ENCODE data around the gene COL1A2. TPM values are rescaled to one million over a fixed set of nuclear protein-coding genes. Genes with fewer than 3 reads are reported as not detected.

The COL1A2 gene
- total and polyA plus RNA-seq, 2 of the 13 experiments (the other 11 are each of a cell fraction or from before 2014, with no cell fraction given) = not detected

DNA sequence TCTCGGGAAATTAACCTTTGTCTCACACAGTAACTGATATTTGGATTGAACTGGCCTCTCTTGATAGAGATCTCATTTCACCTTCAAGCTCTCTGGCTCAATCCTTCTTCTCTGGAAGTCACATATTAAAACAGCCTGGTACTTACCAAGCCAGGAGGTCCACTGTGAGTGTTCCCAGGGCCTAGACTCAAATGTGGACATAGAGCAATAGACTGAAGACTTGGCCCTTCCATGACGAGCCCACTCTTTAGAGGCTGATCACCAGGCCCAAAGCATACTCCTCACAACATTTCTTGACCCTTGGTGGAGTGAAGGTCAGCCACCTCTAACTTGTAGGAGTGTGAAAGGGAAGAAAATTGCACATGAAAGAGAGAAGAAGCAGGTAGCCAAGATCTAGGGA is 38.5 kb downstream of the COL1A2 start (continued):
- TF ChIP-seq, protein P1, sequence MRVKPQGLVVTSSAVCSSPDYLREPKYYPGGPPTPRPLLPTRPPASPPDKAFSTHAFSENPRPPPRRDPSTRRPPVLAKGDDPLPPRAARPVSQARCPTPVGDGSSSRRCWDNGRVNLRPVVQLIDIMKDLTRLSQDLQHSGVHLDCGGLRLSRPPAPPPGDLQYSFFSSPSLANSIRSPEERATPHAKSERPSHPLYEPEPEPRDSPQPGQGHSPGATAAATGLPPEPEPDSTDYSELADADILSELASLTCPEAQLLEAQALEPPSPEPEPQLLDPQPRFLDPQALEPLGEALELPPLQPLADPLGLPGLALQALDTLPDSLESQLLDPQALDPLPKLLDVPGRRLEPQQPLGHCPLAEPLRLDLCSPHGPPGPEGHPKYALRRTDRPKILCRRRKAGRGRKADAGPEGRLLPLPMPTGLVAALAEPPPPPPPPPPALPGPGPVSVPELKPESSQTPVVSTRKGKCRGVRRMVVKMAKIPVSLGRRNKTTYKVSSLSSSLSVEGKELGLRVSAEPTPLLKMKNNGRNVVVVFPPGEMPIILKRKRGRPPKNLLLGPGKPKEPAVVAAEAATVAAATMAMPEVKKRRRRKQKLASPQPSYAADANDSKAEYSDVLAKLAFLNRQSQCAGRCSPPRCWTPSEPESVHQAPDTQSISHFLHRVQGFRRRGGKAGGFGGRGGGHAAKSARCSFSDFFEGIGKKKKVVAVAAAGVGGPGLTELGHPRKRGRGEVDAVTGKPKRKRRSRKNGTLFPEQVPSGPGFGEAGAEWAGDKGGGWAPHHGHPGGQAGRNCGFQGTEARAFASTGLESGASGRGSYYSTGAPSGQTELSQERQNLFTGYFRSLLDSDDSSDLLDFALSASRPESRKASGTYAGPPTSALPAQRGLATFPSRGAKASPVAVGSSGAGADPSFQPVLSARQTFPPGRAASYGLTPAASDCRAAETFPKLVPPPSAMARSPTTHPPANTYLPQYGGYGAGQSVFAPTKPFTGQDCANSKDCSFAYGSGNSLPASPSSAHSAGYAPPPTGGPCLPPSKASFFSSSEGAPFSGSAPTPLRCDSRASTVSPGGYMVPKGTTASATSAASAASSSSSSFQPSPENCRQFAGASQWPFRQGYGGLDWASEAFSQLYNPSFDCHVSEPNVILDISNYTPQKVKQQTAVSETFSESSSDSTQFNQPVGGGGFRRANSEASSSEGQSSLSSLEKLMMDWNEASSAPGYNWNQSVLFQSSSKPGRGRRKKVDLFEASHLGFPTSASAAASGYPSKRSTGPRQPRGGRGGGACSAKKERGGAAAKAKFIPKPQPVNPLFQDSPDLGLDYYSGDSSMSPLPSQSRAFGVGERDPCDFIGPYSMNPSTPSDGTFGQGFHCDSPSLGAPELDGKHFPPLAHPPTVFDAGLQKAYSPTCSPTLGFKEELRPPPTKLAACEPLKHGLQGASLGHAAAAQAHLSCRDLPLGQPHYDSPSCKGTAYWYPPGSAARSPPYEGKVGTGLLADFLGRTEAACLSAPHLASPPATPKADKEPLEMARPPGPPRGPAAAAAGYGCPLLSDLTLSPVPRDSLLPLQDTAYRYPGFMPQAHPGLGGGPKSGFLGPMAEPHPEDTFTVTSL (CRISPR knock-in tag; IDR thresholded peaks at IDR 0.05; ENCODE audit: borderline replicate concordance) = no peak
- no peak for TF ChIP-seq HNF4A (CRISPR knock-in tag; IDR thresholded peaks at IDR 0.05)
- TF ChIP-seq, protein P2, sequence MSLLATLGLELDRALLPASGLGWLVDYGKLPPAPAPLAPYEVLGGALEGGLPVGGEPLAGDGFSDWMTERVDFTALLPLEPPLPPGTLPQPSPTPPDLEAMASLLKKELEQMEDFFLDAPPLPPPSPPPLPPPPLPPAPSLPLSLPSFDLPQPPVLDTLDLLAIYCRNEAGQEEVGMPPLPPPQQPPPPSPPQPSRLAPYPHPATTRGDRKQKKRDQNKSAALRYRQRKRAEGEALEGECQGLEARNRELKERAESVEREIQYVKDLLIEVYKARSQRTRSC (CRISPR knock-in tag; IDR thresholded peaks at IDR 0.05; ENCODE audit: low read depth) = no peak

DNA sequence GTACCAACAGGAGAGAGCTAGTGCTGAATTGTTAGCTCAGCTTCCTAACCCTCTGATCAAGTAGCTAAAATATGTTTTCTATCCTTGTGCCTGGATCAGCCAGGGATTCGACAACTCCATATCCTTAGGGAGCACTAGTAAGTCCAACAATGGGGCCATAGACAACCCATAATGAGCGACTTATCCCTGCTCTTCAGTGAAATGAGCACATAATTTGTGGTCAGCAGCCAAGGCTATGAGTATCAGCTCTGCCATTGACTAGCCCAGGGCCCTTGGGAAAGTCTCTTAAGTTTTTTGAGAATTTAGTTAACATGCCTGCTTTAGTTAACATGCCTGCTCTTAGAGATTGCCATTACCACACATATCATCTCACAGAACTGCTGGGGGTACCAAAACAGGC is 39.3 kb downstream of the COL1A2 start:
- 48% methylated on average over 2 of the region's 2 CpGs for WGBS (ENCODE audit: low lambda C conversion rate)
- Histone ChIP-seq H3K9ac (ENCODE audit: insufficient read depth, low read depth, low read length) (no peak overlapping the region), H4K20me1 (ENCODE audit: insufficient read depth, low read length) (no peaks in the 10 kb centered on the region), H3K27ac (ENCODE audit: extremely low read length, insufficient read depth, low read length) (no peak overlapping the region), H3K79me2 (ENCODE audit: insufficient read depth, low read length) (no peaks in the 10 kb centered on the region), H3K4me2 (ENCODE audit: low read depth, low read length) (no peak overlapping the region), H3K4me1 (ENCODE audit: insufficient read depth, low read length) (peaks cover 32% of the 10 kb centered on the region), H3K27me3 (ENCODE audit: control insufficient read depth in 1 of 2, insufficient read depth in 2 of 2, low read length in 2 of 2) (no peaks in the 10 kb centered on the region; a peak in 1 of 5 replicates), H3K36me3 (replicated peaks in 1 of 2; ENCODE audit: control insufficient read depth in 1 of 2, insufficient read depth in 2 of 2, low read length in 2 of 2) (no peaks in the 10 kb centered on the region), H2AFZ (ENCODE audit: low read length) (no peak overlapping the region), H3K9me3 (ENCODE audit: low read length) (no peaks in the 10 kb centered on the region), H3K4me3 (replicated peaks in 1 of 3; ENCODE audit: insufficient read depth in 1 of 3, low read depth in 2 of 3, low read length in 3 of 3) (no peak overlapping the region)
- TF ChIP-seq ZNF282 (IDR thresholded peaks at IDR 0.05; ENCODE audit: partially characterized antibody) (no peak), KLF12 (CRISPR knock-in tag; IDR thresholded peaks at IDR 0.05; ENCODE audit: borderline replicate concordance) (no peak), ZSCAN12 (CRISPR knock-in tag; IDR thresholded peaks at IDR 0.05) (no peak), BCL6 (CRISPR knock-in tag; IDR thresholded peaks at IDR 0.05) (no peak), KDM5A (IDR thresholded peaks at IDR 0.05; ENCODE audit: borderline replicate concordance, low read length) (no peak), SAFB2 (CRISPR knock-in tag; IDR thresholded peaks at IDR 0.05; ENCODE audit: borderline replicate concordance, low read depth) (no peak), SNRNP70 (IDR thresholded peaks at IDR 0.05; ENCODE audit: low read depth, low read length) (no peak)
- TF ChIP-seq, protein P3, sequence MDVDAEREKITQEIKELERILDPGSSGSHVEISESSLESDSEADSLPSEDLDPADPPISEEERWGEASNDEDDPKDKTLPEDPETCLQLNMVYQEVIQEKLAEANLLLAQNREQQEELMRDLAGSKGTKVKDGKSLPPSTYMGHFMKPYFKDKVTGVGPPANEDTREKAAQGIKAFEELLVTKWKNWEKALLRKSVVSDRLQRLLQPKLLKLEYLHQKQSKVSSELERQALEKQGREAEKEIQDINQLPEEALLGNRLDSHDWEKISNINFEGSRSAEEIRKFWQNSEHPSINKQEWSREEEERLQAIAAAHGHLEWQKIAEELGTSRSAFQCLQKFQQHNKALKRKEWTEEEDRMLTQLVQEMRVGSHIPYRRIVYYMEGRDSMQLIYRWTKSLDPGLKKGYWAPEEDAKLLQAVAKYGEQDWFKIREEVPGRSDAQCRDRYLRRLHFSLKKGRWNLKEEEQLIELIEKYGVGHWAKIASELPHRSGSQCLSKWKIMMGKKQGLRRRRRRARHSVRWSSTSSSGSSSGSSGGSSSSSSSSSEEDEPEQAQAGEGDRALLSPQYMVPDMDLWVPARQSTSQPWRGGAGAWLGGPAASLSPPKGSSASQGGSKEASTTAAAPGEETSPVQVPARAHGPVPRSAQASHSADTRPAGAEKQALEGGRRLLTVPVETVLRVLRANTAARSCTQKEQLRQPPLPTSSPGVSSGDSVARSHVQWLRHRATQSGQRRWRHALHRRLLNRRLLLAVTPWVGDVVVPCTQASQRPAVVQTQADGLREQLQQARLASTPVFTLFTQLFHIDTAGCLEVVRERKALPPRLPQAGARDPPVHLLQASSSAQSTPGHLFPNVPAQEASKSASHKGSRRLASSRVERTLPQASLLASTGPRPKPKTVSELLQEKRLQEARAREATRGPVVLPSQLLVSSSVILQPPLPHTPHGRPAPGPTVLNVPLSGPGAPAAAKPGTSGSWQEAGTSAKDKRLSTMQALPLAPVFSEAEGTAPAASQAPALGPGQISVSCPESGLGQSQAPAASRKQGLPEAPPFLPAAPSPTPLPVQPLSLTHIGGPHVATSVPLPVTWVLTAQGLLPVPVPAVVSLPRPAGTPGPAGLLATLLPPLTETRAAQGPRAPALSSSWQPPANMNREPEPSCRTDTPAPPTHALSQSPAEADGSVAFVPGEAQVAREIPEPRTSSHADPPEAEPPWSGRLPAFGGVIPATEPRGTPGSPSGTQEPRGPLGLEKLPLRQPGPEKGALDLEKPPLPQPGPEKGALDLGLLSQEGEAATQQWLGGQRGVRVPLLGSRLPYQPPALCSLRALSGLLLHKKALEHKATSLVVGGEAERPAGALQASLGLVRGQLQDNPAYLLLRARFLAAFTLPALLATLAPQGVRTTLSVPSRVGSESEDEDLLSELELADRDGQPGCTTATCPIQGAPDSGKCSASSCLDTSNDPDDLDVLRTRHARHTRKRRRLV (CRISPR knock-in tag; IDR thresholded peaks at IDR 0.05) = no peak
- DNase-seq (ENCODE audit: low spot score) = no peak
- ChIA-PET POLR2A (no interaction called here), CTCF (ENCODE audit: low intra/inter-chr PET ratio, low total read pairs) (no interaction called here)
- BruUV-seq (replicated peaks) = no TSS peak
- ATAC-seq = no peak
- in situ Hi-C loops (cut with HindIII; ENCODE audit: extremely low pct_ligation_motif_present, low pct_unique_long_range_greater_than_20kb) (loop anchor here (25.0 kb wide), 1 partner anchor 803 kb away; no protein-coding TSS in a partner anchor), intact Hi-C loops (cut with micrococcal nuclease; ENCODE audit: unreplicated experiment) (no loop called here)
- no peak for FAIRE-seq
